ENCODE measurements around the gene GNAL. TPM values are rescaled to one million over a fixed set of nuclear protein-coding genes. Genes with fewer than 3 reads are reported as not detected.

The GNAL gene
- total and polyA plus RNA-seq, 11 donors: 0.76 to 5.9 (median 1.6) TPM

DNA sequence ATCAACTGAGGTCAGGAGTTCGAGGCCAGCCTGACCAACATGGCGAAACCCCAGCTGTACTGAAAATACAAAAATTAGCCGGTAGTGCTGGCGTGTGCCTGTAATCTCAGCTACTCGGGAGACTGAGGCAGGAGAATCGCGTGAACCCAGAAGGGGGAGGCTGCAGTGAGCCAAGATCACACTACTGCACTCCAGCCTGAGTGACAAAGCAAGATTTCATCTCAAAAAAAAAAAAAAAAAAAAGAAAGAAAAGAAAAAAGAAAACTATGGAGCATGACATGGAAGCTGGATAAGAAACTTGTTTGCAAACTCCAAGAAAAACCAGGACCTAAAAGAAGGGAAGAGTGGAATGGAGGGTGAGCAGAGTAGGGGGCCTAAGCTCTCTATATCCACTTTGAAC lies 160.2 kb downstream of the GNAL start:
- no peak for TF ChIP-seq POLR2A (IDR thresholded peaks at IDR 0.05)
- TF ChIP-seq, protein P1, sequence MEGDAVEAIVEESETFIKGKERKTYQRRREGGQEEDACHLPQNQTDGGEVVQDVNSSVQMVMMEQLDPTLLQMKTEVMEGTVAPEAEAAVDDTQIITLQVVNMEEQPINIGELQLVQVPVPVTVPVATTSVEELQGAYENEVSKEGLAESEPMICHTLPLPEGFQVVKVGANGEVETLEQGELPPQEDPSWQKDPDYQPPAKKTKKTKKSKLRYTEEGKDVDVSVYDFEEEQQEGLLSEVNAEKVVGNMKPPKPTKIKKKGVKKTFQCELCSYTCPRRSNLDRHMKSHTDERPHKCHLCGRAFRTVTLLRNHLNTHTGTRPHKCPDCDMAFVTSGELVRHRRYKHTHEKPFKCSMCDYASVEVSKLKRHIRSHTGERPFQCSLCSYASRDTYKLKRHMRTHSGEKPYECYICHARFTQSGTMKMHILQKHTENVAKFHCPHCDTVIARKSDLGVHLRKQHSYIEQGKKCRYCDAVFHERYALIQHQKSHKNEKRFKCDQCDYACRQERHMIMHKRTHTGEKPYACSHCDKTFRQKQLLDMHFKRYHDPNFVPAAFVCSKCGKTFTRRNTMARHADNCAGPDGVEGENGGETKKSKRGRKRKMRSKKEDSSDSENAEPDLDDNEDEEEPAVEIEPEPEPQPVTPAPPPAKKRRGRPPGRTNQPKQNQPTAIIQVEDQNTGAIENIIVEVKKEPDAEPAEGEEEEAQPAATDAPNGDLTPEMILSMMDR (IDR thresholded peaks at IDR 0.05): no peak
- H3K27ac ChIP-seq: peak overlapping the region in 11 of 12 donors; percentile 86 to 98 (median 95)
- intact Hi-C loops (cut with DNase I): loop anchor here in 1 of 10 donors (5.0 to 10.0 kb wide), 2 partner anchors 48 to 114 kb away; no protein-coding TSS in a partner anchor
- no peaks in the 10 kb centered on the region for H3K27me3 ChIP-seq
- peaks cover 5 to 28% (median 20%) of the 10 kb centered on the region in 12 donors for H3K4me1 ChIP-seq
- peak overlapping the region in 2 of 12 donors; percentile 80 to 97 for H3K4me3 ChIP-seq
- WGBS, 4 donors: 86 to 95% (median 91%) methylated on average over 7 of the region's 7 CpGs
- H3K36me3 ChIP-seq: peaks cover 0 to 9% (median 0%) of the 10 kb centered on the region in 9 donors
- no peak for DNase-seq
- no peaks in the 10 kb centered on the region for H3K9me3 ChIP-seq
- ATAC-seq: no peak

DNA sequence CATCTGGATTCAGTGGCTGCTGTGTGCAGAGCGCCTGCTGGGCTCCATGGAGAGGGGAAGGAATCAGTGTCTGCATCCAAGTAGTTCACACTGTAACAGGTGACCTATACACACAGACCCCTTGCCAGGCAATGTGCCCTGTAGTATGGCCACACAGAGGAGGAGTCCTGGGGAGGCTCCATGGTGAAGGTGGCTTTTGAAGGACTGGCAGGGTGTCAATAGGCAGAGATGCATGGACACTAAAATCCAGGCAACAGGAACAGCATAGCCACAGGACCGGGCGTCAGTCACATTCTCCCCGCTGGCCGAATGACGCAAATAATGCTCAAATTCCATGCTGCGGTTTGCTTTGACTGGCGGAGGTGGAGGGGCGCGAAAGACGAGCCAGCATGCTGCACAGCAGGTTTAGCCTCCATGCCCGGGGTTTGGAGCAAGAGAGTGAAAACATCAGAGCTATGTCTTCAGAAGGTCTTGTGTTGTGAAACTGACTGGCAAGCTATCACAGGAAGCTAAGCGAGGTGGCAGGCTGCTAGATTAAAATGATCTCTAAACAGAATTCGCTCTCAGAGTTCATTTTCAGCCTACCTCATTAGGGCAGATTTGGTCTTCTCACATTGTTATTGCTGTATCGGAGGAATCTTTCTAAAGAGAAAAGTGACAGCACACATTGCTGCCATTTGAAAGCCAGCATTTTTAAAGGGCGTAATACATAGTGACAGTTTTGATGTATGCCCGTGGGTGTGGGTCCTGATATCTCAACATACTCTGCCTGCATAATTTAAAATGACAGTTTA lies 161.0 kb downstream of the GNAL start:
- DNase-seq (peak; percentile 70 to 84 (median 77)), ATAC-seq (peak; percentile 54 to 78 (median 76))
- Histone ChIP-seq H3K4me3 (peak overlapping the region in 11 of 12 donors; percentile 63 to 99 (median 83)), H3K36me3 (peaks cover 0 to 17% (median 5%) of the 10 kb centered on the region in 9 donors), H3K27ac (peak overlapping the region; percentile 86 to 98 (median 94)), H3K27me3 (no peaks in the 10 kb centered on the region), H3K9me3 (no peaks in the 10 kb centered on the region), H3K4me1 (peaks cover 5 to 34% (median 20%) of the 10 kb centered on the region in 12 donors)
- WGBS, 4 donors: 7 to 28% (median 9%) methylated on average over 17 of the region's 17 CpGs
- intact Hi-C loops (cut with DNase I): loop anchor here (2.0 to 10.0 kb wide), 9 partner anchors 47 to 195 kb away; partner anchors contain the start of genes MPPE1 (in 7 of the 10) and IMPA2 (in 2 of the 10)
- peak in 1 of 2 donors; percentile 39 for TF ChIP-seq POLR2A (IDR thresholded peaks at IDR 0.05)
- TF ChIP-seq, protein P1 (IDR thresholded peaks at IDR 0.05): no peak

DNA sequence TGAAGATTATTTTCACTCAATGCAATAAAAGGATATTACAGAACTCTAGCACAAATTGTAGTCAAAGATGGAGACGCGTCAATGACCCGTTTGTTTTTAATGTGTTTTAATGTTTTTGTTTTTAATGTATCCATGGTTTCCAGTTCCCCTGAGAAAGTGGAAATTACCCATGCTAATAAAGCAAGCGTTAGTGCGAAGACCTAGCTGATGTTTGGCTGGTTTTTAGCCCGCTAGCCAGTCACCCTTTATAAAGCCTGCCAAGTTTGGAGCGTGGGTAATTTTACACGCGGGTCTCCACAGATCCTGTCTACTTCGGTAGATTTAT lies 161.7 kb downstream of the GNAL start:
- intact Hi-C loops (cut with DNase I): loop anchor here (1.0 to 10.0 kb wide), 11 partner anchors 52 to 196 kb away; partner anchors contain the start of genes MPPE1 (in 9 of the 10) and IMPA2 (in 3 of the 10)

More for the DNA sequence above, 161.7 kb downstream of the GNAL start:
- H3K4me3 ChIP-seq: peak overlapping the region; percentile 63 to 99 (median 86)
- H3K36me3 ChIP-seq: peaks cover 0 to 21% (median 6%) of the 10 kb centered on the region in 9 donors
- ATAC-seq: peak; percentile 30 to 58 (median 52)
- peak overlapping the region; percentile 86 to 98 (median 94) for H3K27ac ChIP-seq
- H3K9me3 ChIP-seq: no peaks in the 10 kb centered on the region
- WGBS, 4 donors: 0 to 2% (median 1%) methylated on average over 10 of the region's 10 CpGs
- H3K27me3 ChIP-seq: no peaks in the 10 kb centered on the region
- peaks cover 5 to 41% (median 20%) of the 10 kb centered on the region in 12 donors for H3K4me1 ChIP-seq
- no peak for TF ChIP-seq POLR2A (IDR thresholded peaks at IDR 0.05)
- TF ChIP-seq, protein P1 (IDR thresholded peaks at IDR 0.05): no peak
- no peak for DNase-seq

Data from heart left ventricle (tissue), 16 donors.